Psoas muscle (tissue), 8 donors: ENCODE measurements around the gene PHPT1. TPM values are rescaled to one million over a fixed set of nuclear protein-coding genes. Genes with fewer than 3 reads are reported as not detected.

Experiments used
- ATAC-seq, 4 donors: fragments of 200-7000 bp; cut with Tn5 transposase; one replicate each; pipeline ENCODE4 v1.9.1; 2020; ENCODE audit warnings: moderate library complexity in 3 of 4, mild to moderate bottlenecking in 2 of 4
- DNase-seq, 2 donors: peaks; one replicate each; pipeline ENCODE4 v3.0.0-alpha.2; 2020
- H3K27ac ChIP-seq: fragments of 200-600 bp; one replicate; pipeline ENCODE4 v1.8.0; 2022
- H3K27me3 ChIP-seq, 3 donors: fragments of 200-600 bp in 1 of 3; one replicate each; pipeline versions ENCODE4 v1.6.1 to v1.8.0; 2013 to 2022; ENCODE audit warnings: low read length in 2 of 3, mild to moderate bottlenecking in 2 of 3, moderate library complexity in 1 of 3; ENCODE audit not compliant: insufficient read depth in 3 of 3
- H3K36me3 ChIP-seq, 2 donors: fragments of 200-600 bp in 1 of 2; one replicate each; pipeline versions ENCODE4 v1.6.1 to v1.8.0; 2013 to 2022; ENCODE audit warnings: low read depth in 1 of 2, mild to moderate bottlenecking in 1 of 2, moderate library complexity in 1 of 2; ENCODE audit not compliant: insufficient read depth in 1 of 2
- H3K4me1 ChIP-seq: fragments of 200-600 bp; one replicate; pipeline ENCODE4 v1.8.0; 2022
- H3K4me3 ChIP-seq: fragments of 200-600 bp; one replicate; pipeline ENCODE4 v1.8.0; 2022; ENCODE audit warnings: mild to moderate bottlenecking
- H3K9me3 ChIP-seq: fragments of 200-600 bp; one replicate; pipeline ENCODE4 v1.8.0; 2022
- CTCF ChIP-seq: fragments of 200-600 bp; IDR thresholded peaks from one replicate; pipeline ENCODE4 v1.8.0; 2022; ENCODE audit warnings: antibody characterized with exemption
- WGBS, 3 donors: extraction: QIAGEN DNeasy Blood & Tissue Kit; methylation state at CpG; one replicate each; pipeline versions ENCODE4 v1.1.6 to v1.1.7; 2013; 5-methylcytosine and 5-hydroxymethylcytosine counted together
- intact Hi-C, 2 donors: fragments of 100-400 bp; cut with DNase I; formaldehyde crosslinking; loops; one replicate each; pipeline versions ENCODE4 v1.11.0 to v1.14.2; 2022
- polyA plus RNA-seq, 3 donors: library from polyadenylated mRNA; stranded (reverse); fragments of 200-250 nt; gene quantifications; one replicate each; pipeline ENCODE4 v1.2.3, GENCODE V29; 2013
- total RNA-seq, 4 donors: library from RNA; stranded (reverse); fragmentation: NEBNext Ultra II Directional in 2 of 4; extraction: Animal tissue kit (Norgen Biotek cat#: 25700) in 2 of 4; gene quantifications; one replicate each; pipeline versions ENCODE4 v1.2.1 to v1.2.4, GENCODE V29; 2021 to 2023
- donor health status: healthy with polysubstance abuse.
- donor health status: DM: no; HTN: no; CAD: no; lungs with moderate emphysema.
- donor health status: Bipolar disorder and iron deficiency.
- donor health status: healthy.
- donor health status: DM: yes; HTN: yes; CAD: no.
- donor health status: DM: no; HTN: no; CAD: no.
- donor health status: DM: no; HTN: no; CAD: no.
- donor health status: DM: yes; HTN: yes; CAD: no.

PHPT1 gene
- total and polyA plus RNA-seq, 7 donors, result 154 to 295 (median 228) TPM

DNA sequence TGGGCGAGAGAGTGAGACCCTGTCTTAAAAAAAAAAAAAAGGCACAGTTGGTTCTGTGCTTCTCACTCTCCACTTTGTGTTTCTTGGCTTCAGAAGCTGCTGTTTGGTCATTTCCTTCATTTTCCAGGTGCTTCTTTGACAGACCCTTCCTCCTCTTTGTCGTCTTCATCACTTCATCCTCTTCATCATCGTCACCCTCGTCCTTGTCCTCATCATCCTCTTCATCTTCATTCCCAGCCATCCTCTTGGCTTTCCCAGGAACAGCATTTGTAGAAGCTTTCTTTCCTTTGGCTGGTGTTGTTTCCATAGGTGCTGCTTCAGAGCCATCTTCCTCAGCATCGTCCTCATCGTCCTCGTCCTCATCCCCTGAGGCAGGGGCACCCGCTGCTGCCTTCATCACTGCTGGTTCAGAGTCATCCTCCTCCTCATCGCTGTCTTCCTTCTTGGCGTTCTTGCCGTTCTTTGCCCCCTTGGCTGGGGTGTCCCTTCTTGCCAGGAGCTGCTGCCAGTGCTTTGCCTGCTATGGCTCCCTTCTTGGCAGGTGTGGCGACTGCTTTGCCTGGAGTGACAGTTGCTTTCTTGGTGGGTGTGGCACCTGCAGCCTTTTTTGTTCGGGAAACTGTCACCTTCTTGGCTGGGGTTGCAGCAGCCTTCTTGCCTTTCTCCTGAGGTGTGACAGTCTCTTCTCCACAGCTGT, 34.3 kb upstream of the PHPT1 start:
- DNase-seq, result no peak

GRCh38 chr9:136815422-136815782, 33.8 kb upstream of the PHPT1 start:
- no peak for ATAC-seq
- no peak overlapping the region for H3K27ac ChIP-seq
- no peak for DNase-seq
- no peaks in the 10 kb centered on the region for H3K9me3 ChIP-seq
- no peak for TF ChIP-seq CTCF
- intact Hi-C loops, result no loop called here
- H3K27me3 ChIP-seq, result no peaks in the 10 kb centered on the region
- no peak overlapping the region for H3K4me3 ChIP-seq
- peaks cover 0 to 33% of the 10 kb centered on the region in 2 donors for H3K36me3 ChIP-seq
- H3K4me1 ChIP-seq, result peaks cover 7% of the 10 kb centered on the region
- WGBS, 3 donors, result 0 to 28% (median 0%) methylated on average over 1 of the region's 1 CpG

More for the DNA sequence above, 34.3 kb upstream of the PHPT1 start:
- Histone ChIP-seq H3K27me3 (no peaks in the 10 kb centered on the region), H3K36me3 (peaks cover 0 to 39% of the 10 kb centered on the region in 2 donors), H3K27ac (no peak overlapping the region), H3K4me3 (no peak overlapping the region), H3K9me3 (no peaks in the 10 kb centered on the region), H3K4me1 (peaks cover 12% of the 10 kb centered on the region)
- 87 to 94% (median 91%) methylated on average over 13 of the region's 13 CpGs for WGBS, 3 donors
- ATAC-seq, result no peak
- TF ChIP-seq CTCF, result no peak
- intact Hi-C loops, result no loop called here

DNA sequence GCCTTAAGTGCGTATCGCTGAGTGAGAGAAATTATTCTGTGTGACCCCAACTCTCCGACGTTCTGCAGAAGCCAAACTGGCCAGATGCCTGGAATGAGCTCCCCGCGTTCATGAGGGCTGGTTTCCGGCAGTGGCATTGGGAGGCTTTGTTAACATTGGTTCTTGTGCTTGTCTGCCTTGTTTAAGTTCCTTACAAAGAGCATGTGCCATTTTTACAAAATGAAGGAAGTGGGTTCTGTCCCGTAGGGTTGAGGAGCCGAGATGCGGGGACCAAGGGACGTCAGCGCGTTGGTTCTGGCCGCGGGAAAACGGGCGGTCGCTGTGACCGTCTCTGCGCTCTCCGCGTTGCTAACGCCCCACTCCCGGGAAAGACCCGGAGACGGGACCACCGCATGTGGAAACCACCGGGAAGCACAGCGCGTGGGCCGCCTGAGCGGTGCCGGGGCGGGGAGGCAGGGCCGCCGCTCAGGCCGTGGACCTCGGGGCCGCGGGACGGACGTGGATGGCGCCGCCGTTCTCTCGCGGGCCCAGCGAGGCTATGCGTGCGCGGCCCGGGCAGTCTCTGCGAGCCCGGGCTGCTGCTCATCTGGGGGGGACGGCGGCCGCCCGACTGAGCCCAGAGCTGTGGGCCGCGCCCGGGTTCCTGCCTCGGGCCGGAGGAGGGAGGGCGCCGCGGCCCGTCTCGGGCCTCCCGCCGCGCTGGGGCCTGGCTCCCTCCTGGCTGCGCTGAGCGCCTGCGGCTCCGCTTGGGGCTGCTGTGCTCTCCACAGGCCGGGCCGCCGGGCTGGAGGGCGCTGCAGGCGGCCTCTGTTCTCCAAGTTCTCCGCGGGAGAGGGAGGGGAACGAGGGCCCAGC, 28.0 kb upstream of the PHPT1 start:
- no peak for DNase-seq
- intact Hi-C loops, result no loop called here
- no peak overlapping the region for H3K27ac ChIP-seq
- H3K4me1 ChIP-seq, result no peaks in the 10 kb centered on the region
- H3K9me3 ChIP-seq, result no peaks in the 10 kb centered on the region
- WGBS, 3 donors, result 51 to 68% (median 60%) methylated on average over 70 to 83 of the region's 83 CpGs
- H3K36me3 ChIP-seq, result peaks cover 0 to 44% of the 10 kb centered on the region in 2 donors
- peak in 1 of 4 donors; percentile 22 for ATAC-seq
- TF ChIP-seq CTCF, result no peak
- H3K4me3 ChIP-seq, result peak overlapping the region; percentile 46
- no peaks in the 10 kb centered on the region for H3K27me3 ChIP-seq

DNA sequence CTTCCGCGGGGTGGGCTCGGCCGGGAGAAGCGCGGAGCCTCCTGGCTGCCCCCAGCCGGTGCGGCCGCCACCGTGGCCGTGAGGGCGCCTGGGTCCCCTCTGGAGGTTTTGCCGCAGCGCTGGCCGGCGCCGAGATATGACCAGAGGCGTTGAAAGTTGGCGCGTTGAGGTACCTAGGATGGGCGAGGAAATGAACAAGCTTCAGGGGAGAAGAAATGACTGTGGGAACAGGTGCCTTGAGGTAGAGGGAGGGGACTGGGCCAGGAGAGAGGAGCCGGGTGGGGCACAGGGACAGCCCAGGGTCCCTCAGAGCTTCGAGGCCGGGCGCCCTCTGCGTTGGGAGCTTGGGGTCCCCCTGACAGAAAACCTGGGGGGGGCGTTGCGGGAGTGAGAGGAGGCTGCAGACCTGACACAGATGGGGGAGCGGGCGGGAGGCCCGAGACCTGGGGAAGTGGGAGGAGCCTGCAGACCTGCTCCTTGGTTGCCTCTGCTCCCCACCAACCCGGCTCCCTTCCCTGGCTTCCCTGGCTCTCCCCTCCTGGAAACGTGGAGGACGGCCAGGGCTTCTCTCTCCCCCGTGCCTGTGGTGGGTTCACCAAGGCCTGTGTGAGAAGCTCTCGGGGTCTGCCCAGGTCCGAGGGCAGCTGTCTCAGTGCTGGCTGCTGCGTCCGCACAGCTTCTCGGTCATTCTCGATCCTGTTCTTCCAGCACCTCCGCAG, 27.2 kb upstream of the PHPT1 start:
- WGBS, 3 donors, result 81 to 85% (median 82%) methylated on average over 37 to 42 of the region's 42 CpGs
- peak overlapping the region; percentile 46 for H3K4me3 ChIP-seq
- no peak for ATAC-seq
- no peaks in the 10 kb centered on the region for H3K4me1 ChIP-seq
- H3K36me3 ChIP-seq, result peaks cover 0 to 50% of the 10 kb centered on the region in 2 donors
- TF ChIP-seq CTCF, result no peak
- no peak overlapping the region for H3K27ac ChIP-seq
- no peaks in the 10 kb centered on the region for H3K9me3 ChIP-seq
- DNase-seq, result no peak
- no peaks in the 10 kb centered on the region for H3K27me3 ChIP-seq
- intact Hi-C loops, result no loop called here
